GM18517 (cell line): ENCODE data around the gene CHAT.
"Not testable (repeated sequence)": the region's sequence is repeated elsewhere in the genome, so short reads cannot be mapped to it uniquely, and the experiment has no call there.

Source experiments
- ATAC-seq: cut with Tn5 transposase; IDR thresholded peaks from one replicate; pipeline ENCODE4 v1.9.1; 2021; ENCODE audit warnings: mild to moderate bottlenecking, moderate library complexity; ENCODE audit not compliant: unreplicated experiment

Gene CHAT

DNA sequence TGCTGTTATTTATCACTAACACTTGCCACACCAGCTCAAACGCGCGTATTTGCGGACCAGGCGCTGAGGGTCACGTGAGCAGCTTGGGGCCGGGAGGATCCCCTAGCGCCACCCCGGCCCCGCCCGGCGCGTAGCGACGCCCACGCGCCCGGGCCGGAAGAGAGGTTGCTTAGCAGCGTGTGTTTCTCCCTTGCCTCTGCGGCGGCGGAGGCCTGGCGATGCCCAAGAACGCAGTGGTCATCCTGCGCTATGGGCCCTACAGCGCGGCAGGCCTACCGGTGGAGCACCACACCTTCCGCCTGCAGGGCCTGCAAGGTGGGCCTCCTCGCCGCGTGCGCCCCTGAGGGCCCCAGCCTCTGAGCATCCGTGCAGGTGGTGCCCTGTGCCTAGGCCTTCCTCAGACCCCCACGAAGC is 65.7 kb downstream of the CHAT start, which contains the start of gene C10orf53:
Gene C10orf53, plus strand, starts transcription at position 172 of the 414 bp plus-strand sequence. Its CDS starts 47 bp downstream, at position 219.
- no peak for ATAC-seq

DNA sequence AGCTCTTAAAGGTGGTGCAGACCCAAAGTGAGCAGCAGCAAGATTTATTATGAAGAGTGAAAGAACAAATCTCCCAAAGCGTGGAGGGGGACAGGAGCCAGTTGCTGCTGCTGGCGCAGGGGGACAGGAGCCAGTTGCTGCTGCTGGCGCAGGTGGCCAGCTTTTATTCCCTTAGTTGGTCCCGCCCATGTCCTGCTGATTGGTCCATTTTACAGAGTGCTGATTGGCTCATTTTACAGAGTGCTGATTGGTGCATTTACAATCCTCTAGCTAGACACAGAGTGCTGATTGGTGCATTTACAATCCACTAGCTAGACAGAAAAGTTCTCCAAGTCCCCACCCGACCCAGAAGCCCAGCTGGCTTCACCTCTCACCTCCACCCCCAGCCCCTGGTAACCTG is 68.6 kb downstream of the CHAT start:
- ATAC-seq, result not testable (repeated sequence)

DNA sequence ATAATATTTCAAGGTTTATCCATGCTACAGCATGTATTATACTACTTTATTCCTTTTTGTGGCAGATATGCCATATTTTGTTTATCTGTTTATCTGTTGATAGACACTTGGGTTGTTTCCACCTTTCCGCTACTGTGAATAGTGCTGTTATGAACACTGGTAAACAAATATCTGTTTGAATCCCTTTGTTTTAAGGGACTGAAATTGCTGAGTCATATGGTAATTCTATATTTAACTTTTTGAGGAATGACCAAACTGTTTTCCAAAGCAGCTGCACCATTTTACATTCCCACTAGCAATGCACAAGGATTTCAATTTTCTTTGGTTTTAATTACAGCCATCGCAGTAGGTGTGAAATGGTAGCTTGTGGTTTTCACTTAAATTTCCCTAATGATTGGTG is 69.0 kb downstream of the CHAT start:
- no peak for ATAC-seq

DNA sequence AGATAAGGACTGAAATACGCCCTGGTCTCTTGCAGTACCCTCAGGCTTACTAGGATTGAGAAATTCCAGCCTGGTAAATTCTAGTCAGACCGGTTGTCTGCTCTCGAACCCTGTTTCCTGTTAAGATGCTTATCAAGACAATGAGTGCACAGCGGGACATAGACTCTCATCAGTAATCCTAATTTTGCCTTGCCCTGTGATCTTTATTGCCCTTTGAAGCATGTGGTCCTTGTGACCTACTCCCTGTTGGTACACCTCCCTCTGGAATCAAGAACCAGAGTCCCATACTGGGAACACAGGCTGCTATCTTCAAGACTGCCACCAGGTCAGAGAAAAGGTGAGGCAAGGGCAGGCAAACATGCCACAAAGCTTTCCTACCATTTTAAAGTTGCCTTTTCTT is 72.8 kb downstream of the CHAT start:
- ATAC-seq, result no peak

- ATAC-seq, result no peak
Measured at GRCh38 chr10:49688261-49688846, 74.5 kb downstream of the CHAT start.

- ATAC-seq, result no peak
Measured at GRCh38 chr10:49688920-49689319, 75.1 kb downstream of the CHAT start.

DNA sequence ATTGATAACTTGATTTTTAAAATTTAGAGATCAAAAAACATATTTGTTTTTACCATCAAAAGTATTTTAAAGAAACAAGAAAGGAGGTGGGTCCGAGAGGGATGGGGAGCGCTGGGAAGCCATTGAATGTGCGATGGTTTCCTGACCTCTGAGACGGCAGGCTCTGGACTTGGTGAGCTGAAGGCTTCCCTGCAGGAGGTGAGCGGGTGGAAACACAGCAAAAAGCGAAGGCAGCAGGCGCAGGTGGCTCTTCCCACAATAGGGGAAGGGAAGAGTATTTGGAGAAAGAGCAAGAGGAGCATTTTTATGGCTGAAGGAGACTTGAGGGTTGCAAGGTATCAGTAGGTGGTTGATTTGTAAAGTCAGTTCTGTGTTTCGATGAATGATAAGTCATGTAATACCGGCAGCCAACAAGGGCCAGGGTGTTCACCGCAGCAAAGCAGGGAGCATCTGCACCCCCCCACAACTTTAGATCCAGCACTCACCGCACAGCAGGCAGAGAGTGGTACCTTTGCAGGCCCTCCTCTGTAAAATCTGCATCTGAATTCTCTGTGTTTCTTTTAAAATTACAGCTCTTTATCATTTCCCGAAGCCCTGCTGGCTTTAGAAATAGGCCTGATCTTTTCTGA is 76.2 kb downstream of the CHAT start:
- ATAC-seq, result no peak

DNA sequence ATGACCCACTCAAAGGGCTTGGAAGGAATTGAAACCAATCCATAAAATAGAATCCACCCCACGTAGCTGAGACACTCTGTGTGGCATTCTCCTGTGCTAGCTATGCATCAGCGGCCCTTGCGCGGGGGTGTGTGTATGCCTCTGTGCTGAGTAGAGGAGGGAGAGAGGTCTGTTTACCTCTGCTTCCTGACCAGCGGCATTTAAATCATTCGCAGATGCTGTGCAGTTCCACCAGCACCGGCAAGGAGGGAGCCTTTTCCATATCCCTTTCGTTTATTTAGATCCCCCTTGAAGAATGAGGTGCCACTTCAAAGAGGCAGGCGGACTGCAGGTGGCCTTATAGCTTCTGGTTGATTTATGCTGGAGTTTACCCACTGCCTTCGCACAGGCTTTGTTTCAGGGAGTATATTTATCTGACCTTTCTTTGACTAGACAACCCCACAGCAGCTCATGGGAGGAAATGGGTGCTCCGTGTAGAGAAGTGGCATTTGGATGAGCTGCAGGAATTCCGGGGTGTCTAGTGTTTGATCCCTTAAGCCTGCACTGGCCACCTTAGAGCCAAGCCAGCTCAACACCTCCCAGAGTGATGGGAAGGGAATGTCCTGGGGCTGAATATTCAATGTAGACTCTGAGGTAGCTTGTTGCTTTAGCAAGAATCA is 77.0 kb downstream of the CHAT start:
- no peak for ATAC-seq

DNA sequence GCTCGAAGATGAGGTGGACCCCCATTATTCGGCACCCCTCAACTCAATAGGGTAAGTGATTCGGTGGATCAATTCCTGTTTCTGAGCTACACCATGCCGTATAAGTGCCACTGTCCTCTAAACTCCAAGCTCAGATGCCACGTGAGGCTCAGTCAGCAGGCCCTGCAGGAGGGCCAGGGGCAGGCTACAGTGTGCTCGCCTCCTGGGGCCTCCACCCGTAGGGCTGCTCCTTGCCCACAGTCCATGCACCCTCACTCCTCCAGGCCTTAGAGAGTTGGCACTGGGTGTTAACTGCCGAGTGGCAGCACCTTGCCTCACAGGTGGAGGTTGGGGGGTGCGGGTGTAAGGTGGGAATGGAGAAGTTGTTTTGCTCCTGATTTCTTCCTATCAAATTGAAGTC is 77.8 kb downstream of the CHAT start:
- no peak for ATAC-seq

DNA sequence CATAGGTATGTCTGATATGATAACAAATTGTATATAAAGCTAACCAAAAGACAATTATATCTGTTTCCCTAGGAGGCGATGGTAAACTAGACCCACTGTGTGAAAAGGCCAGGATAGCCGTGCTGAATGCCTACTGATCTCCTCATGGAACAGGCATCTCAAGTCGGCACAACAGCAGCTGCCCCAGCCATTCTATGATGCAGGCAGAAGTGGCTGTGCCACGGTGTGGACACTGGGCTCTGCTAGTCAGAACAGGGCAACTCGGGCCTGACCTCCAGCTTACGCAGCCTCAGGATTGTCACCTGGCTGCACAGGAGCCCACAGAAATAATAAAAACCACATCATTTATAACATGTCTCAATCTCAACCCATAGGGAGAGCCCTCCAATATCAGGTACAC is 80.6 kb downstream of the CHAT start:
- no peak for ATAC-seq

DNA sequence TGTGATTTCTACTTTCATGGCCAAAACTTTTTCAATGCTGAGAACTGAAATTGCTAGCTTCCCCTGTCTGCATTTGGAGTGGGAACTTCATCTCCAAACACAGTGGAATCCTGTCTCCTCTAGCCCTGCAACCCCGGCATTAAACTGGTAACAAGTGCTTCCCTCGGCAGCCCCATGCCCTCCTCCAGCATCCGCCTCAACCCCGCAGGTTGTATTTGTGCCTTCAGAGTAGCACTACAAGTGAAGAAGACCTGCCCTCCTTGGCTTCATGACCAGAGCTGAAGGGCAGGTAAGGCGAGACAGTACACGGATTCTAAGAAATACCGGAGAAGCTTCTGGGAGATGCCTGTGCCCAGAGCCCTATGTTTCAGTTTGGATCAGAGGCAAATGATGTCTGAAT is 82.5 kb downstream of the CHAT start:
- ATAC-seq, result no peak

- no peak for ATAC-seq
Measured at GRCh38 chr10:49698679-49699078, 84.8 kb downstream of the CHAT start.

DNA sequence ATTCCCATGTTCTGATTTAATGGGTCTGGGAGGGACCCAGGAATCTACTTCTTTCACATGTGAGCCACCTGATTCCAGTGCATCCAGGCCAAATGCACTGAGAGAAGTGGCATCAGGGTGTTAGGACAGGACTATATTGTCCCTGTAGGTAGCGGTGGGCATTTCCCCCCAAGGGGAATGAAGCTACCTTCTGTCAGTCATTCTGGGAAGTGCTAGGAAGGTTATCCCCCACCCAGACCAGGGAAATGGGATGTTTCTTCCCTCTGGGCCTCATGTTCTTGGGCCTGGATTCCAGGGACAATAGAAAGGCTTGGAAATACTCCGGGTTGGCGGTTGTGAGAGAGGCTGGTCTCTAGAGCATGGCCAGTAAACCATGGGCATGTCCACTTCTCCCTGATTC is 86.4 kb downstream of the CHAT start:
- no peak for ATAC-seq

GRCh38 chr10:49700997-49701396 is 87.2 kb downstream of the CHAT start:
- ATAC-seq, result no peak

DNA sequence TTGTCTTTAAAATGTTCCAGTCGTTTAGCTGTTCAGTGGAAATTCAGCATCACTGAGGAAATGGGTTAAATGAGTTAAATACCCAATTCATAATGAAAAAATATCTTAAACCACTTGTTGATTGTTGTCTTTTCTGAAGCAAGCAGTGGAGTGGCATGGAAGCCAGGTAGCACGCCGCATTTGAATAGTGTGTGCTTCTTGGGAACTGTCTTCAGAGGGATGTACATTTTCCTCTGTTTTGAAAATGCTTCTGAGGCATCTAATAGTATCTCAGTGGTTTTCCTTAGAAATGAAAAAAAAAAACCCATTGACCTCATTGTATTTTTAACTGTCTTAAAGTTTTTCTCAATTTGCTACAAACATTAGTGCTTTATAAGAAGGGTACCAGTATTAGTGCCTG is 93.7 kb downstream of the CHAT start:
- no peak for ATAC-seq

GRCh38 chr10:49709934-49710333 is 96.1 kb downstream of the CHAT start:
- no peak for ATAC-seq

GRCh38 chr10:49710966-49711365 is 97.1 kb downstream of the CHAT start:
- no peak for ATAC-seq

DNA sequence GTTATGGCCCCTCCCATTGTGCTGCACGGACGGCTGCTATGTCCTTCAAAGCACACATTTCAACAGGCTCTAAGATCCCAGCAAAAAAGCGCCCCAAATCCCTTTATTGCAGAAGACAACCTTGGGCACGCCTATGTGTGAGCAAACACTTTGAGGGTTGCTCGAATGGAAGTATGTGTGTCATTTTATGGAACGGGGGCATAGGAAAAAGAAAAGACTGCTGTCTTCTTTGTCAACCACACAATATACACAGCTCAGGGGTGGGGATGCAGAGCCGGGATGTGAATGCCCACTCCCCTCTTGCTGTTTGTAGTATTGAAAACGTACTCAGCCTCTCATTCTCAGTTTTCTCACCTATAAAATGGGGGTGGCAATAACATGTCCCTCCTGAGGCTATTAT is 97.6 kb downstream of the CHAT start:
- no peak for ATAC-seq

GRCh38 chr10:49713266-49713665 is 99.4 kb downstream of the CHAT start:
- no peak for ATAC-seq
